Measurements from ENCODE around the gene OR2J2.
"Not testable (repeated sequence)": the region's sequence is repeated elsewhere in the genome, so short reads cannot be mapped to it uniquely, and the experiment has no call there.

OR2J2 gene

GRCh38 chr6:29170607-29171006, at the start of gene OR2J2:
Gene OR2J2 (plus strand): TSS chr6:29170907. CDS start chr6:29173636, 2,729 bp downstream.
- not testable (repeated sequence) for DNase-seq

GRCh38 chr6:29129326-29130012, 41.2 kb upstream of the OR2J2 start:
- no peak for DNase-seq

DNA sequence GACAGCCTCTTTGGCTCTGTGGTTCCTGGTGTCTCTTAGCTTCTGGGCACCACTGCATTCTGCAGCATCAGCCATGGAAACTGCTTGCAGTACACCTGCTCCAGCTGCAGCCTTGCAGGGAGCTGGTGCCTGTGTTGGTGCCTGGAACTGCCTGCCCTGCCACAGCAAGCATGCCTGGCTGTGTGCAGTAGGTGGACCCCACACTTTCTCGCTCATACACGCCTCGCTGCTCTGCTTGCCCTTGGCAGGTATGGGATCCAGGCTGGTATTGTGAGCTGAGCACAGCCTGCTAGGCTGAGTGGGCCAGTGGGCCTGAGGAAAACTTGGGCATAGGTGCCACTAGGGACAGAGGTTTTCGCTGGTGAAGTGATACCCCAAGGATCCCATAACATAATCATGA, 40.1 kb upstream of the OR2J2 start:
- no peak for DNase-seq

GRCh38 chr6:29131691-29132090, 39.0 kb upstream of the OR2J2 start:
- no peak for DNase-seq

DNA sequence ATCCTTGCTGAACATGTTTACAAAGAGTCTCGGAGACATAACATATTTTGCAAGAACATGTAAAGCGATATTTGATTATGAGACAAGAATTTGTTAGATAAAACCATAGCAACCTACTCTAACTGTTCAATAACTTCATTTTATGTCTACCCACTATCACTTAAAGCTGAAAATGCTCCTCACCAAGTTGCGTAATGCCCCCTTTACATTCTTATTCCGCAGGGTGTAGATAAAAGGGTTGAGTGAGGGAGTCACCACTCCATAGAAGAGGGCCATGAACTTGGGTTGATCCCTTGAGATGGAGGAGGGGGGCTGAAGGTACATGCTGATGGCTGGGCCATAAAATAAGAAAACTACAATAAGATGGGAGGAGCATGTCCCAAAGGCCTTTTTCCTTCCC, 33.0 kb upstream of the OR2J2 start:
- DNase-seq = no peak

GRCh38 chr6:29141606-29142005, 29.1 kb upstream of the OR2J2 start:
- no peak for DNase-seq

- no peak for DNase-seq
Measured at GRCh38 chr6:29142309-29142708, 28.4 kb upstream of the OR2J2 start.

DNA sequence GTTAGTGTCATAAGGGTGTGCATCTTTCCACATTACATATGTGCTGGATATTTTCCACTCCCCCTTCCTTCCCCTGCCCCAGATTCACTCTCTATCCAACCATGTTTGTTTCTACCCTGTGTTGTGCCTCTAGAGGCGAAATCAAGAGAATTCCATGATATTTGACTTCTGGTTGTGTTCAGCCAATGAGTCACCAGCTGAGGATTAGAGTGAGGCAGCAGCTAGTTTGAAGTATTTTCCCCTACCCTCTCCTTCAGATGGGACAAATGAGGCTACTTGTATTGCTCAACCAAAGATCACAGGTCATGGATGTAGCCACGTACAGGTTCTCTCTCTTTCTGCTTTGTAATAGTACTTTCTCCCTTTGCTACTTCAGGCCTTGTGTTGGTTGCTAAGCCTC, 24.5 kb upstream of the OR2J2 start:
- DNase-seq = no peak

DNA sequence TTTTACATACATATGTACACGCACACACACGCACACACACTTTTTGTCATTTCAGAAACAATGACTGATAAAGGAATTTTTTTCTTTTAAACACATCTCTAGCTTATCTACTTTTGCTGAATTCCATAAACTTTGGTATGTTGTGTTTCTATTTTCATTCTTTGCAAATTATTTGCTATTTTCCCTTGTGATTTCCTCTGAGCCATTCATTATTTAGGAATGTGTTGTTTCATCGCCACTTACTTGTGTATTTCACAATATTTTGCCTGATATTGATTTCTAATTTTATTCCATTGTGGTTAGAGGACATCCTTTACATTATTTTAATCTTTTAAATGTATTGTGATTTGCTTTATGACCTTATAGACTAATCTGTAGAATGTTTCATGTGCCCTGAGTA, 23.6 kb upstream of the OR2J2 start:
- no peak for DNase-seq

- DNase-seq = not testable (repeated sequence)
Measured at GRCh38 chr6:29149444-29149843, 21.3 kb upstream of the OR2J2 start.

DNA sequence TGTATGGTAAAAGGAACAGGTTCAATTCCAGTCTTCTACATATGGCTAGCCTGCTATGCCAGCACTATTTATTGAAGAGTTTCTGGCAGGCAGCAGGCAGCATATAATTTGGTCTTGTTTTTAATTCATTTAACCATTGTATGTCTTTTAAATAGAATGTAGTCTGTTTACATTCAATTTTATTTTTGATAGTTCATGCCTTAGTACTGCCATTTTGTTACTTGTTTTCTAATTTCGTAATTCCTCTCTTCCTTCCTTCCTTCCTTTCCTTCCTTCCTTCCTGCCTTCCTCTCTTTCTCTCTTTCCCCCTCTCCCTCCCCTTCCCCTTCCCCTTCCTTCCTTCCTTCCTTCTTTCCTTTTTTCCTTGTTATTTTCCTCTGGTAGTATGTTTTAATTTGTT, 17.6 kb upstream of the OR2J2 start:
- DNase-seq = no peak

GRCh38 chr6:29155182-29155581, 15.5 kb upstream of the OR2J2 start:
- not testable (repeated sequence) for DNase-seq

- DNase-seq = not testable (repeated sequence)
Measured at GRCh38 chr6:29159922-29160321, 10.8 kb upstream of the OR2J2 start.

- DNase-seq = not testable (repeated sequence)
Measured at GRCh38 chr6:29165571-29165970, 5.1 kb upstream of the OR2J2 start.

DNA sequence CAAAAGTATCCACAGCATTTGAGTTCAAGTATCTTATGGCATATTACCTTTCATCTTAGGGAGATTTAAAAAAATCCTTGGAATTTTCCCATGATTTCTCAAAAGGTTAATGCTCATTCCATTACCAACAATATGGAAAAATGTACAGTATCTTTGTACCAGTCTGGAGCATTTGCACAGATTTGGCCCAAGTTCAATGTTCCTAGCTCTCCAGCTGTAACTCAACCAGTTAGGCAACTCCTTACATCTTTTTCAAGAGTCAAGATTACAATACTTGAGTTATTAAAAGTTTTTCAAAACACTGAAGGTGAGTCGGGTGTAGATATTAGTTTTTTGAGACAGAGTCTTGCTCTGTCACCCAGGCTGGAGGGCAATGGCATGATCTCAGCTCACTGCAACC, 1.0 kb downstream of the OR2J2 start:
- no peak for DNase-seq

DNA sequence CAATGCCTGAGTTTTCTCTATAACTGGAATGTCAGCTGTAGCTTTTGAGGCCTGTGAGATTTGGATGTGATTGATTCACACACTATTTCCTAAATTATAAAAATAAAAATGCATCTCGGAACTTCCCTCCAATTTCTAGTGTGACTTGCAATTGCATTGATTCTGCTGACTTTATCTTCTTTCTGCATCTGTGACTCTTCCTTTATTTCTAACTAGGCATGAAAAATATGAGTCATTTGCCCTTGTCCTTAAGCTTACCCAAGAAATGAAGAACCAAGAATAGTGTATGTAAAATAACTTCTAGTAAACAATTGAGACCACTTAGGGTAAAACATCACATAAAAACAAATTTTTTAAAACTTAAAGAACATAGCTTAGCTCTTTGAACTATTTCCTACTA, 12.9 kb downstream of the OR2J2 start:
- no peak for DNase-seq

- DNase-seq = not testable (repeated sequence)
Measured at GRCh38 chr6:29188659-29189058, 18.0 kb downstream of the OR2J2 start.

GRCh38 chr6:29200767-29201662, 30.3 kb downstream of the OR2J2 start:
- DNase-seq = no peak

GRCh38 chr6:29201966-29202365, 31.3 kb downstream of the OR2J2 start:
- no peak for DNase-seq

DNA sequence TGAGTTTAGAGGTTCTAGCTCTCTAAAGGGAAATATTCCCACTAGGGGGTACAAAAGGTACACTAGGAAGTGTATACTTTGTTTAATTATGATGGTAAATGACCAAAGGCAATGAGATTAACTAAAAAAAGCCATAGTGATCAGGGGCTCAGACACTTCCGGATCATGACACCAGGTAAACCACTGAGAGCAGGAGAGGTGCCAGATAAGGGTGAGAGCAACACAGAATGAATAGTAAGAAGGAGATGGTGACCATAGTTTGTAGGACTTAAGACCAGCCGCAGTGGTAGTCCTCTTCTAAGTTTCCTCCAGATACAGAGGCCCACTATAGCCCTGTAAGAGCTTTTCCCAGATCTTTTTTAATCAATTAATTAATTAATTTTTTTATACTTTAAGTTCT, 40.8 kb downstream of the OR2J2 start:
- DNase-seq = no peak

DNA sequence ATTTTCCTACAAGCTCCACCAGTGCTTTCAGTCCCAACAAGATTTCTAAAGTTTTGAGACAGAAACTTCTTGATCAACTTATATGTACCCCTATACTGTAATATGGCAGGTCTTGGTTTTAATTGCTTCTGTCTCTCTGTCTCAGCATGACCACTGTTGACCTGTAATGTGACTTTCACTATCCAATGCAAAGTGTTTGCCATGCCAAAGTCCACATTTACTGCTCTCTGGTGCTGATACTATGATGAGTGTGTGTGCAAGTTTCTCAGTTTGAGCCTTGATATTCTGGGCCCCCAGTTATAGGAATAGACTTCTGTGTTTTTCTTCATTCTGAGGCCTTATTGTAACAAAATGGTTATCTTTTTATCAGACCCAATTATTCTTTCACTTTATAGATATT, 45.8 kb downstream of the OR2J2 start:
- no peak for DNase-seq

- DNase-seq = not testable (repeated sequence)
Measured at GRCh38 chr6:29217242-29217641, 46.5 kb downstream of the OR2J2 start.

- DNase-seq = not testable (repeated sequence)
Measured at GRCh38 chr6:29218056-29218455, 47.3 kb downstream of the OR2J2 start.
